Suprapubic skin (tissue), 4 donors: ENCODE data around the gene MAD1L1. TPM values are rescaled to one million over a fixed set of nuclear protein-coding genes. Genes with fewer than 3 reads are reported as not detected.

Experiments
- DNase-seq, 2 donors: peaks; one replicate each; pipeline ENCODE4 v3.0.0-alpha.2; 2019; ENCODE audit warnings: low spot score in 2 of 2
- H3K27ac ChIP-seq: fragments of 200-600 bp; sonication (generic); one replicate; pipeline ENCODE4 v1.5.1; 2019
- H3K27me3 ChIP-seq: fragments of 200-600 bp; sonication (generic); one replicate; pipeline ENCODE4 v1.5.1; 2019
- H3K36me3 ChIP-seq: fragments of 200-600 bp; sonication (generic); one replicate; pipeline ENCODE4 v1.5.1; 2019
- H3K4me1 ChIP-seq: fragments of 200-600 bp; sonication (generic); one replicate; pipeline ENCODE4 v1.5.1; 2019
- H3K4me3 ChIP-seq: fragments of 200-600 bp; sonication (generic); one replicate; pipeline ENCODE4 v1.5.1; 2019; ENCODE audit warnings: mild to moderate bottlenecking
- H3K9me3 ChIP-seq: fragments of 200-600 bp; sonication (generic); one replicate; pipeline ENCODE4 v1.5.1; 2019
- CTCF ChIP-seq, 2 donors: fragments of 200-600 bp in 1 of 2; fragments of 450-650 bp in 1 of 2; sonication (generic) in 1 of 2; IDR thresholded peaks; one replicate each; pipeline ENCODE4 v1.5.1; 2016 to 2019; ENCODE audit warnings: antibody characterized with exemption in 2 of 2, mild to moderate bottlenecking in 1 of 2, moderate library complexity in 1 of 2
- EP300 ChIP-seq: sonication (generic); formaldehyde crosslinking; IDR thresholded peaks from one replicate; pipeline ENCODE4 v1.6.1; 2017; ENCODE audit warnings: antibody characterized with exemption
- POLR2A ChIP-seq, 2 donors: fragments of 450-650 bp; IDR thresholded peaks; one replicate each; pipeline ENCODE4 v1.6.1; 2017; ENCODE audit warnings: antibody characterized with exemption in 2 of 2, mild to moderate bottlenecking in 2 of 2, moderate library complexity in 2 of 2
- POLR2AphosphoS5 ChIP-seq, 3 donors: sonication (generic); formaldehyde crosslinking; IDR thresholded peaks; one replicate each; pipeline ENCODE4 v1.6.1; 2017; ENCODE audit warnings: antibody characterized with exemption in 3 of 3
- WGBS: methylation state at CpG from one replicate; pipeline ENCODE4 v1.1.5; 2018; 5-methylcytosine and 5-hydroxymethylcytosine counted together
- total RNA-seq, 4 donors: library from RNA; depleted of rRNA; stranded (reverse); fragments of >200 nt; gene quantifications; one replicate each; pipeline ENCODE4 v1.1.0, GENCODE V29; 2016

The MAD1L1 gene
- total RNA-seq, 4 donors from 2014 or later: 53.2 to 69.8 (median 62.2) TPM

DNA sequence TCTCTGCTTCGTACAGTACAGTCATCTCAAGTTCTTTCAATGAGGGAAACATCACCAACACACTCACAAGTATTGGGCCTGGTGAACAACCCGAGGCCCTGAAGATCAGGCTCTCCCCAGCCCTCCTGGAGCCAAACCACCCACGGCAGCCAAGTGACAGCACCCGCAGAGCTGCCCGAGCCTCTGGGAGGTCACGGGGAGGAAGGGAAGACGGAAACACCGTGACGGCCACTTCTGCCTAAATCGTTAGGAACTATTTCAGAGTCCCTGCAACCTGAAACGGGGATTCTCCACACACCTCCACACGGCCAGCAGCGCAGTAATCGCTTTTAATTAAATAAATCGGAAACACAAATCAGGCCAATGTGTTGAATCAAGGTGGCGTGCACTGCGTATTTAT lies 222.6 kb downstream of the MAD1L1 start:
- no peaks in the 10 kb centered on the region for H3K9me3 ChIP-seq
- TF ChIP-seq CTCF (IDR thresholded peaks at IDR 0.05) (no peak), POLR2AphosphoS5 (IDR thresholded peaks at IDR 0.05) (no peak), EP300 (no peak), POLR2A (IDR thresholded peaks at IDR 0.05) (no peak)
- H3K4me3 ChIP-seq: no peak overlapping the region
- H3K36me3 ChIP-seq: peaks cover 10% of the 10 kb centered on the region
- WGBS: 89% methylated on average over 17 of the region's 17 CpGs
- H3K27ac ChIP-seq: no peak overlapping the region
- no peaks in the 10 kb centered on the region for H3K27me3 ChIP-seq
- H3K4me1 ChIP-seq: peaks cover under 1% of the 10 kb centered on the region
- peak; percentile 27 to 43 for DNase-seq

DNA sequence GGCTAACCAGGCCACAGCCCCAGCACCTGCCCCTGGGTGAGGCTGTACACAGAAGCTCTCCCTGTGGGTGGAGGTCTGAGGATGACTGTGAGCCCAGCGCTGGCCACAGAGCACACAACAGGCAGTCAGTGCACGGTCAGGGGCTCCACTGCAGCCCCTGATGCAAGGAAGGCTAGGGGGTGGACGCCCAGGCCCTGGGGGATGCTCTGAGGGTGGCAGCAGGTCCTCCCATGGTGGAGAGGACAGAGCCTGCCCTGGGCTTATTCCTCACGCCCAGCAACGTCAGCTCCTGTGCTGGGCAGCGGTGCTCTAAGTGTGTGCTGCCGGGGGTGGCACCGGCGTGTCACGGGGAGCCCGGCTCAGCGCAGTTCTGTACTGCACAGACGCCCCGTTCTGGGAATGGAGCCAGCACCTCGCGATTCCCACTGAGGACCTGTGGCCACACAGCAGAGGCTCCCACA lies 223.2 kb downstream of the MAD1L1 start:
- WGBS: 68% methylated on average over 5 of the region's 16 CpGs
- H3K9me3 ChIP-seq: no peaks in the 10 kb centered on the region
- no peak overlapping the region for H3K27ac ChIP-seq
- H3K4me3 ChIP-seq: no peak overlapping the region
- no peaks in the 10 kb centered on the region for H3K4me1 ChIP-seq
- TF ChIP-seq POLR2AphosphoS5 (IDR thresholded peaks at IDR 0.05): no peak
- H3K27me3 ChIP-seq: no peaks in the 10 kb centered on the region
- H3K36me3 ChIP-seq: peaks cover 11% of the 10 kb centered on the region
- peak; percentile 64 to 65 for DNase-seq

- Histone ChIP-seq H3K9me3 (no peaks in the 10 kb centered on the region), H3K4me1 (no peaks in the 10 kb centered on the region), H3K4me3 (no peak overlapping the region), H3K36me3 (peaks cover 16% of the 10 kb centered on the region), H3K27ac (no peak overlapping the region), H3K27me3 (no peaks in the 10 kb centered on the region)
- peak; percentile 57 to 72 for DNase-seq
- 94% methylated on average over 11 of the region's 25 CpGs for WGBS
- TF ChIP-seq POLR2A (IDR thresholded peaks at IDR 0.05): no peak
- TF ChIP-seq POLR2AphosphoS5 (IDR thresholded peaks at IDR 0.05): no peak
- no peak for TF ChIP-seq EP300
- TF ChIP-seq CTCF (IDR thresholded peaks at IDR 0.05): no peak
Observed at GRCh38 chr7:2008936-2009540, 223.7 kb downstream of the MAD1L1 start.

DNA sequence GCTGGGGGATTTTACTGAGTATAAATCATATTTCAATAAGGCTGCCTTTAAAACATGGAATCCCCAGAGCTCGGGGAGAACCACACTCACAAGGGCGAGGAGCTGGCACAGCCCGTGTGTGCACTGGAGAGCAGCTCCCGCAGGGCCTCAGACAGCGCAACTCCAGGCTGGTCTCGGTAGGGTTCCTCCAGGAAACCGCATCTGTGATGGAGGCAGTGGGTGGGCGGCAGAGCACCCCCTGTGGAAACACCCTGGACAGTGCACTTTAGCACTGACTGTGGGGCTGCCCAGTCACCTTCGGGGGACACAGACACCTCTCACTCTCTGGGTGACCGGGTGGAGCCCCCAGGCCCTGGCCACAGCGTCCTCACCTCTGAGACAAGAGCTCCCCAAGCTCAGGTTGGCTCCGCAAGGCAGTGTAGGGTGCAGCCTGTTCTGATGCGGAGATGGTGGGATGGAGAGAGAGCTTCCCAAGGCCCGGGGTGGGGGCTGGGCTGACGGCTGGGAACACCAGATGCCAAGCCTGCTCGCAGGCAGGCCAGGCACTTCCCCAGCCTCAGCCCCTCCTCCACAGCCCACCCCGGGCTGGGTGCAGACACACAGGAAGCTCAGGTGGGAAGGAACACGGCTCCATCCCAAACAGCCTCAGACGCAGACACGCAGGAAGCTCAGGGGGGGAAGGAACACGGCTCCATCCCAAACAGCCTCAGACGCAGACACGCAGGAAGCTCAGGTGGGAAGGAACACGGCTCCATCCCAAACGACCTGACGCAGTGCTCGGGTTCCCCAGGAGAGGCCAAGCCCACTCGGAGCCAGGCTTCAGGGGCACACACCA lies 224.4 kb downstream of the MAD1L1 start:
- H3K36me3 ChIP-seq: peaks cover 18% of the 10 kb centered on the region
- TF ChIP-seq CTCF (IDR thresholded peaks at IDR 0.05): no peak
- no peak for TF ChIP-seq EP300
- TF ChIP-seq POLR2A (IDR thresholded peaks at IDR 0.05): no peak
- TF ChIP-seq POLR2AphosphoS5 (IDR thresholded peaks at IDR 0.05): no peak
- H3K4me3 ChIP-seq: no peak overlapping the region
- no peaks in the 10 kb centered on the region for H3K4me1 ChIP-seq
- no peaks in the 10 kb centered on the region for H3K27me3 ChIP-seq
- WGBS: 88% methylated on average over 20 of the region's 28 CpGs
- no peak overlapping the region for H3K27ac ChIP-seq
- H3K9me3 ChIP-seq: no peaks in the 10 kb centered on the region
- DNase-seq: peak; percentile 48 to 61

- TF ChIP-seq POLR2A (IDR thresholded peaks at IDR 0.05): no peak
- no peak for TF ChIP-seq POLR2AphosphoS5 (IDR thresholded peaks at IDR 0.05)
- no peak for TF ChIP-seq CTCF (IDR thresholded peaks at IDR 0.05)
- no peak for TF ChIP-seq EP300
- no peaks in the 10 kb centered on the region for H3K9me3 ChIP-seq
- no peak overlapping the region for H3K27ac ChIP-seq
- DNase-seq: peak in 1 of 2 donors; percentile 47
- WGBS: 93% methylated on average over 7 of the region's 10 CpGs
- H3K36me3 ChIP-seq: peaks cover 16% of the 10 kb centered on the region
- H3K27me3 ChIP-seq: no peaks in the 10 kb centered on the region
- H3K4me1 ChIP-seq: no peaks in the 10 kb centered on the region
- no peak overlapping the region for H3K4me3 ChIP-seq
Observed at GRCh38 chr7:2007551-2007950, 225.2 kb downstream of the MAD1L1 start.
